NB4 (cell line): ENCODE data around the gene CAMTA1.

Source experiments
- DNase-seq: peaks from one replicate; pipeline ENCODE4 v3.0.0; 2010; ENCODE audit warnings: low read depth
- H3K4me3 ChIP-seq: one replicate; pipeline ENCODE4 v1.5.1; 2011; ENCODE audit warnings: mild to moderate bottlenecking, low read depth, low read length, moderate library complexity
- MAX ChIP-seq: IDR thresholded peaks from 2 replicates; pipeline ENCODE4 v1.6.1; 2011; ENCODE audit warnings: low read depth, low read length
- MYC ChIP-seq: IDR thresholded peaks from 2 replicates; pipeline ENCODE4 v1.6.1; 2011; ENCODE audit warnings: low read depth, low read length
- POLR2A ChIP-seq: IDR thresholded peaks from 2 replicates; pipeline ENCODE4 v1.6.1; 2011; ENCODE audit warnings: mild to moderate bottlenecking; ENCODE audit not compliant: insufficient read length; ENCODE audit errors: extremely low read depth
- TF ChIP-seq, protein P1 (sequence below): IDR thresholded peaks from one replicate; pipeline ENCODE4 v1.5.1; 2012; ENCODE audit warnings: low read depth, low read length

Gene CAMTA1

DNA sequence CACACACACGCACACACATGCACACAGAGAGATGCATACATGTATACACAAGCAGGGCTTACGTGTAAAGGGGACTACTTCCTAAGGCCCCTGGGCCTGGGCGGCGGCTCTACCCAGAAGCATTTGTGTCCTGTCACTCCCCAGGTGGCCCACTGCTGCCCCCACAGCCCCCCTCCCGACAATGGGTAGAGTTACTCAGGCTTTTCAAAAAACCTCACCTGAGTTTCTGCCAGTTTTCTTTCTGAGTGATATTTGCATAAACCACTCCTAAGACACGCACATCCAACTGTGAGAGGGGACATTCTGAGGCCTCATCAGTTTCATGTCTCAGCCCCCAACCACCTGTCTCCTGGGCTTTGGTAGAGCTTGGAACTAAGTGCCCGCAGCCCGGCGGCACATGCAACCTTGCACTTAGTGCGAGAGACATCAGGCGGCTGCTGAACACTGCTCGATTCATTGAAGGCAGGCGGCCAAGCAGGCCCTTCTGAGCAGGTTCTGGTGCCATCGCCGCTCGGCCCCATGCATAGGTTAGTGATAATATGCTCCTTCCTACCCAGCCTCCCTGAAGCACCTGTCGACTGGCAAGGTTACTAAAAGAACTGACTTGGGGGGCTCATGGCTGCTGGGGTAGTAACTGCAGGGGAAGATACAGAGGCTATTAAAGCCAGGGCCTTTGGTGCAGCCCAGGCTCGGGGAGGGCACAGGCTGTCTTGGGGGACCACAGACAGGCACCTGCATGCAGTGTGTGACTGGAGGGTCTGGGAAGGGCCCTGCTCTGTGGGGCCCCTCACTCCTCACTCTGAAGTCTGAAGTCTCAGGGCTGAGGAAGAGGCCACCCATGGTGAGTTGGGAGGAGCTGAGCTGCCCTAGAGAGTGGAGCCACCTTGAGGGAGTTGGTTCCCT, 621.6 kb downstream of the CAMTA1 start:
- no peak for DNase-seq
- no peak overlapping the region for H3K4me3 ChIP-seq
- no peak for TF ChIP-seq MAX
- TF ChIP-seq POLR2A, result no peak
- TF ChIP-seq, protein P1, sequence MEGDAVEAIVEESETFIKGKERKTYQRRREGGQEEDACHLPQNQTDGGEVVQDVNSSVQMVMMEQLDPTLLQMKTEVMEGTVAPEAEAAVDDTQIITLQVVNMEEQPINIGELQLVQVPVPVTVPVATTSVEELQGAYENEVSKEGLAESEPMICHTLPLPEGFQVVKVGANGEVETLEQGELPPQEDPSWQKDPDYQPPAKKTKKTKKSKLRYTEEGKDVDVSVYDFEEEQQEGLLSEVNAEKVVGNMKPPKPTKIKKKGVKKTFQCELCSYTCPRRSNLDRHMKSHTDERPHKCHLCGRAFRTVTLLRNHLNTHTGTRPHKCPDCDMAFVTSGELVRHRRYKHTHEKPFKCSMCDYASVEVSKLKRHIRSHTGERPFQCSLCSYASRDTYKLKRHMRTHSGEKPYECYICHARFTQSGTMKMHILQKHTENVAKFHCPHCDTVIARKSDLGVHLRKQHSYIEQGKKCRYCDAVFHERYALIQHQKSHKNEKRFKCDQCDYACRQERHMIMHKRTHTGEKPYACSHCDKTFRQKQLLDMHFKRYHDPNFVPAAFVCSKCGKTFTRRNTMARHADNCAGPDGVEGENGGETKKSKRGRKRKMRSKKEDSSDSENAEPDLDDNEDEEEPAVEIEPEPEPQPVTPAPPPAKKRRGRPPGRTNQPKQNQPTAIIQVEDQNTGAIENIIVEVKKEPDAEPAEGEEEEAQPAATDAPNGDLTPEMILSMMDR, result no peak
- no peak for TF ChIP-seq MYC

DNA sequence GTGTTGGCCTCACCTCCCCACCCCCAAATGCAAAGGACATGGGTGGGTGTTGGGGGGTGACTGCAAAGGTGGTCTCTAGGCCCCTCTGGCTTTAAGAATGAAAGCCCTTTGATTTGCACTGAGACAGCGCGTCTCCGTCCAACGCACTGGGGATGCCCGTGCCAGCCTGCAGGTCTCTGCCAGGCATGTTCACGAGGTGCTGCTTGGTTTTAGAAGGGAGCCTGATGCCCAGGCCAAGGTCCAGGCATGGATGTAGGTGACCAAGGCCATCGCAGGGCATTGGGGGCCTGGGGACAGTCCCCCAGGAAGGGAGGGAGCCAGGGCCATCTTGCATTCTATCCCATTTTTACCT, 622.3 kb downstream of the CAMTA1 start:
- no peak for DNase-seq
- TF ChIP-seq MYC, result no peak
- TF ChIP-seq POLR2A, result no peak
- TF ChIP-seq, protein P1, result no peak
- TF ChIP-seq MAX, result no peak
- no peak overlapping the region for H3K4me3 ChIP-seq

- DNase-seq, result no peak
- H3K4me3 ChIP-seq, result no peak overlapping the region
- TF ChIP-seq POLR2A, result no peak
- TF ChIP-seq, protein P1, result no peak
- TF ChIP-seq MAX, result no peak
- no peak for TF ChIP-seq MYC
These were observed 622.9 kb downstream of the CAMTA1 start for GRCh38 chr1:7407980-7408770.

DNA sequence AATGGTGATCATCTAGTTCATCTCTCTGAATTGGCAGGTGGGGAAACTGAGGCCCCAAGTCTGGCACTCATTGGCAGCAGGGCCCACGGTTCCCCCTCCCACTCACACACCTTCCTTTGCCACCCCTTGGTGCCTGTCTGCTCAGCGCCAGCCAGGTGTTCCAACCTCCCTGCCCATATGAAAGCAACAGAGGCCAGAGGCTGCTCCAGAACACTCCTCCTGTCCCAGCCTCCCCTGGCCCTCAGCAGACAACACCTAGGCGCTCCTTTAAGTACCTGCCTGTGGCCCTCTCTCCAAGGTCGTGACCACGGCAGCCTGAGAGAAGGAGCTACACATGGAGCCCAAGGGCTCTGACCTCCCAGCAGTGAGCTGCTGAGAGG, 623.5 kb downstream of the CAMTA1 start:
- TF ChIP-seq POLR2A (no peak), MAX (no peak), MYC (no peak)
- TF ChIP-seq, protein P1, result no peak
- no peak overlapping the region for H3K4me3 ChIP-seq
- no peak for DNase-seq

- TF ChIP-seq, protein P1, result no peak
- TF ChIP-seq MYC (no peak), POLR2A (no peak), MAX (no peak)
- H3K4me3 ChIP-seq, result no peak overlapping the region
- no peak for DNase-seq
These were observed 624.0 kb downstream of the CAMTA1 start for GRCh38 chr1:7409278-7409677.
